ENCODE measurements around the gene RTL10.
A peak's percentile ranks its signal among the peaks of the same experiment; 100 is the strongest.

The RTL10 gene

GRCh38 chr22:19854778-19855503 is at the start of gene RTL10, which contains the start of gene GNB1L:
TSS of gene RTL10 (minus strand) at chr22:19854874. CDS start at chr22:19852261, 2,613 bp downstream.
TSS of gene GNB1L (minus strand) at chr22:19854874. CDS start at chr22:19821355, 33,519 bp downstream.
- peak within 1 kb of the TSS; percentile 93 for H3K27ac Mint-ChIP-seq
- no peaks in the 10 kb centered on the region for H3K9me3 Mint-ChIP-seq
- peaks cover 3% of the 10 kb centered on the region for H3K36me3 Mint-ChIP-seq
- no peaks in the 10 kb centered on the region for H3K27me3 Mint-ChIP-seq
- H3K4me1 Mint-ChIP-seq: peaks cover 65% of the 10 kb centered on the region
- peak within 1 kb of the TSS; percentile 97 for H3K4me3 Mint-ChIP-seq

DNA sequence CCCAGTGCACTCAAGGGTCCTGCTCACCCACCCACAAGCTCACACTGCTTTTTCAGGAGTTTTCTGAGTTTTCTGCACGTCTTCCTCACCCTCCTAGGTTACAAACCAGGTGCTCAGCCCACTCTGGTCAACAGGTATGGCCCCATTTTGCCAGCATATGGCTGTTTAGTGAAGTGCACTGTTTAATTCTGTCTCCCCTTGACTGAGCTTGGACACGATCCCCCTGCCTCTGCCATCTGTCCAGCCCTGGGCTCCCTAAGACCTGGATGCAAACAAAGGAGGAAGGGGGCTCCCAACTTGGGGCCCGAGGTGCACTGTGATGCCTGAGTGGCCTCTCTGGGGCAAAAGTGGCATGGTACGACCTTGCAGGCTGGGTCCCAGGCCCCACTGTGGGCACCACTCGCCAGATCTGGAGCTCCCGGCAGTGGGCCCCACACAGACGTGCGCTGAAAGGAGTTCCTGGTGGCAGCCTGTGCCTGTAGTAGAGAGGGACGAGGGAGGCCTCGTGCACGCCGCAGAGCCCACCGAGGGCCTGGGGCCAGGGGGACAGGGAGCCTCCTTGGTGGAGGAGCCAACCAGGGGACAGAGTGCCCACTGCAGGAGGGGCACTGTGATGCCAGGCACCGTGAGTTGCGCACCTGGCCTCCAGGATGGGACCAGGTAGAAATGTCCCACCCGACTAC is 49.6 kb upstream of the RTL10 start:
- H3K4me1 Mint-ChIP-seq: no peaks in the 10 kb centered on the region
- H3K36me3 Mint-ChIP-seq: no peaks in the 10 kb centered on the region
- no peak overlapping the region for H3K4me3 Mint-ChIP-seq
- H3K9me3 Mint-ChIP-seq: no peaks in the 10 kb centered on the region
- no peaks in the 10 kb centered on the region for H3K27me3 Mint-ChIP-seq
- no peak overlapping the region for H3K27ac Mint-ChIP-seq

DNA sequence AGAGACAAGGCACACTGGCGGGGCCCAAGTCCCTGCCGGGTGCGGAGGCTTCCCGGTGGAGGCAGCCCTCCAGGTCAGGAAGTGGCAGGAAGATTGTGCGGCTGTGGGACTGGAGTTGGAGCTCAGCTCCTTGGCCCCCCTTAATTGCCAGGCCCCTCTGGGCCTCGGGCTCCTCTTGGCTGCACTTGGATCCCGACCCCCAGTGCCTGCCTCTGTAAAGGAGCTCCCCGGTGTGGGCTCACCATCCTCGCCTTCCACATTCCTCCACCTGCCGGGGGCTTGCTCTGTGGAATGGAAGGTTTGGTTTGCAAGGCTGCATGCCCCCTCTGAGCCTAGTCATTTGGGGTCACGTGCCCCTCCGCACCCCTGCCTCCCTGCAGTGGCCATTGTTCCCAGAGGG is 48.8 kb upstream of the RTL10 start:
- H3K9me3 Mint-ChIP-seq: no peaks in the 10 kb centered on the region
- no peaks in the 10 kb centered on the region for H3K4me1 Mint-ChIP-seq
- H3K36me3 Mint-ChIP-seq: no peaks in the 10 kb centered on the region
- H3K27me3 Mint-ChIP-seq: no peaks in the 10 kb centered on the region
- no peak overlapping the region for H3K27ac Mint-ChIP-seq
- H3K4me3 Mint-ChIP-seq: no peak overlapping the region

DNA sequence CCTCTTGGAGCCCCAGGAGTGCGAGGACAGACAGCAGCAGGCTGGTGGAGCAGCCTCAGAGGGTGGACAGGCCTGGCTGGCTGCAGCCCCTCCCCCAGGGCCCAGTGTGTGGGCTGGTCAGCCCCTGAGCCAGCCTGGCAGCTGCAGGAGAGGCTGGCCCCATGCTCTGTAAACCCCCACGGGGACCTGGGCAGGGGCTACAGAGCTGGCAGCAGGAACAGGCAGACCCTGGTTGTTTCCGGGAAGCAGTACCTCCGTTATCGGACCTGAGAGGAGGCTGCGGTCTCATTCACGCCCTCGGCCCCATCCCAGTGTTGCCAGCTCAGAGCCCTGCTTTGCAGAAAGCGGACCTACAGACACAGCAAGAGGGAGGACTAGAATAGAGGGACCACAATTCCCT is 48.4 kb upstream of the RTL10 start:
- no peak overlapping the region for H3K4me3 Mint-ChIP-seq
- no peaks in the 10 kb centered on the region for H3K27me3 Mint-ChIP-seq
- H3K9me3 Mint-ChIP-seq: no peaks in the 10 kb centered on the region
- no peak overlapping the region for H3K27ac Mint-ChIP-seq
- no peaks in the 10 kb centered on the region for H3K36me3 Mint-ChIP-seq
- H3K4me1 Mint-ChIP-seq: no peaks in the 10 kb centered on the region

DNA sequence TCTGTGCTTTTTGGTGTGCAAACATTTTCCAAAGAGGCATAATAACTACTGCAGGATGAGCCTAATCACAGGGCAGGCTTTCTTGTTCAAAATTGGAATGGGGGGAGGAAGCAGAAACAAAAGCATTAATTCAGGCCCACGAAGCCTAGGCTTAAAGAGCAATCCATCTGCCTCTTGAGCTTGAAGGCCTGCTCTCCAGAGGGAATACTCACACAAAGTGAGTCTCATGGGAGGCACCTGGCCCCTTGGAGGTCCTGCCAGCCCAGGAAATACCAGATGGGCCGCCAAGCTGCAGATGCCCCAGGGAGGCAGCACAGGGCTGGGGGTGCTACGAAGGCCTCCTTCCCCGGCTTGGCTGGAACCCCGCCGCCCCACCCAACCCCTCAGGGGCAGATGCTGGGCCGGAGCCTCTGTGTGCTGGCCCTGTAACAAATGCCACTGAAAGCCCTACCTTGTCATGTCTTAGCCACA is 47.6 kb upstream of the RTL10 start:
- Mint-ChIP-seq H3K4me1 (peaks cover under 1% of the 10 kb centered on the region), H3K36me3 (no peaks in the 10 kb centered on the region), H3K9me3 (no peaks in the 10 kb centered on the region), H3K27me3 (no peaks in the 10 kb centered on the region), H3K4me3 (no peak overlapping the region), H3K27ac (no peak overlapping the region)

GRCh38 chr22:19901577-19902244 is 47.0 kb upstream of the RTL10 start:
- Mint-ChIP-seq H3K36me3 (no peaks in the 10 kb centered on the region), H3K9me3 (no peaks in the 10 kb centered on the region), H3K27ac (no peak overlapping the region), H3K4me3 (no peak overlapping the region), H3K27me3 (no peaks in the 10 kb centered on the region), H3K4me1 (peaks cover 6% of the 10 kb centered on the region)

- Mint-ChIP-seq H3K4me1 (peaks cover 15% of the 10 kb centered on the region), H3K27ac (no peak overlapping the region), H3K4me3 (no peak overlapping the region), H3K36me3 (no peaks in the 10 kb centered on the region), H3K27me3 (no peaks in the 10 kb centered on the region), H3K9me3 (no peaks in the 10 kb centered on the region)
Observed at GRCh38 chr22:19900707-19901436, 46.2 kb upstream of the RTL10 start.

GRCh38 chr22:19898831-19899567 is 44.3 kb upstream of the RTL10 start:
- H3K27ac Mint-ChIP-seq: no peak overlapping the region
- H3K4me3 Mint-ChIP-seq: no peak overlapping the region
- peaks cover 1% of the 10 kb centered on the region for H3K36me3 Mint-ChIP-seq
- no peaks in the 10 kb centered on the region for H3K9me3 Mint-ChIP-seq
- H3K27me3 Mint-ChIP-seq: no peaks in the 10 kb centered on the region
- peaks cover 32% of the 10 kb centered on the region for H3K4me1 Mint-ChIP-seq

GRCh38 chr22:19898145-19898544 is 43.5 kb upstream of the RTL10 start:
- Mint-ChIP-seq H3K36me3 (peaks cover 3% of the 10 kb centered on the region), H3K27me3 (no peaks in the 10 kb centered on the region), H3K4me3 (no peak overlapping the region), H3K9me3 (no peaks in the 10 kb centered on the region), H3K4me1 (peaks cover 40% of the 10 kb centered on the region), H3K27ac (no peak overlapping the region)

DNA sequence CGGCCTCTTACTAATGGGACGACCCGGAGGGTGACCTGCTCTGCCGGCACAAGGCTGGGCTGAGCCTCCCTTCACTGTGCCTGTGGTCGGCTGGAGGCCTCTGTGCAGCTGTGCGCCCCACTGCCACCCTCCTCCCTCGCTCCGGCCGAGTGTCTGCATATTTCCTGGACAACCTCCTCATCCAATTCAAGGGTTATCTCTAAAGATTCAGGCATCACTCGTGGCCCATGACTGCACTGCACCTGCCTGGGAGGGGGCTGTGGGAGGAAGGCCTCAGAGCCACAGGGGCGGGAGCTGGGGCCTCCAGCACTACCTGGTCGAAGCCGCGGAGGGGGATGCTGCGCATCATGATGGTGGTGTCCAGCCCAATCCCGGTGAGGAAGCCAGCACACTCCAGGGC is 43.1 kb upstream of the RTL10 start:
- Mint-ChIP-seq H3K4me3 (no peak overlapping the region), H3K27ac (no peak overlapping the region), H3K4me1 (peaks cover 45% of the 10 kb centered on the region), H3K27me3 (no peaks in the 10 kb centered on the region), H3K36me3 (peaks cover 3% of the 10 kb centered on the region), H3K9me3 (no peaks in the 10 kb centered on the region)

DNA sequence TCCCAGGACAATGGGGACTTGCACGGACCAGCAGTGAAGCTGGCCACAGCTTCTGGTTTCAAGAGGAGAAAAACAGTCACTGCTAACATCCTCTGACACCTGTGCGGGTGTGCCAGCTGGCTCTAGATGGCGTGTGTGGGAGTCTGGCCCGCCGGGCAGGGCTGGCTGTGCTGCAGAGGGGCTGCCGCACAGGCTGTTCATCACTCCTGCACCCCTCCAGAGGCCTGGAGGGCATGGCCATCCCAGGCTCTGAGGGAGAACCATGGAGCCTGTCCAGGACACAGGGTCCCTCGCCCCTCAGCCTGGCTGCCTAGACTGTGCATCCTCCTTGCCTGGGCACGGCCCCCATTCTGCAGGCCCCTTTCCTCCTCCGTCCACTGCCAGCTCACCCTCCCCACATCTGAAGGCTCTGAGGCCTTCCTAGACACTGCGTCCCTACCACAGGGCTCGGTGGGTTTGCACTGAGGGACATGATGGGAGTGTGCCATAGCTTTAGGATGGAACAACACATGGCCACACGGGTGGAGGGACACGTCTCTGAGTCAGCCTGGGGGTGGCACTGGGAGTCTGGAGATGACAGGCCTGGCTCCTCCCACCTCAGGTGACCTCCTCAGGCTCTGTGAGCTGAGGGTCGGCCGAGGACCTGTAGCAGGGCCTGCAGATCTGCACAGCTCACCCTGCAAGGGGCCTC is 42.1 kb upstream of the RTL10 start:
- Mint-ChIP-seq H3K4me1 (peaks cover 54% of the 10 kb centered on the region), H3K4me3 (no peak overlapping the region), H3K27me3 (no peaks in the 10 kb centered on the region), H3K9me3 (no peaks in the 10 kb centered on the region), H3K27ac (no peak overlapping the region), H3K36me3 (peaks cover 3% of the 10 kb centered on the region)

DNA sequence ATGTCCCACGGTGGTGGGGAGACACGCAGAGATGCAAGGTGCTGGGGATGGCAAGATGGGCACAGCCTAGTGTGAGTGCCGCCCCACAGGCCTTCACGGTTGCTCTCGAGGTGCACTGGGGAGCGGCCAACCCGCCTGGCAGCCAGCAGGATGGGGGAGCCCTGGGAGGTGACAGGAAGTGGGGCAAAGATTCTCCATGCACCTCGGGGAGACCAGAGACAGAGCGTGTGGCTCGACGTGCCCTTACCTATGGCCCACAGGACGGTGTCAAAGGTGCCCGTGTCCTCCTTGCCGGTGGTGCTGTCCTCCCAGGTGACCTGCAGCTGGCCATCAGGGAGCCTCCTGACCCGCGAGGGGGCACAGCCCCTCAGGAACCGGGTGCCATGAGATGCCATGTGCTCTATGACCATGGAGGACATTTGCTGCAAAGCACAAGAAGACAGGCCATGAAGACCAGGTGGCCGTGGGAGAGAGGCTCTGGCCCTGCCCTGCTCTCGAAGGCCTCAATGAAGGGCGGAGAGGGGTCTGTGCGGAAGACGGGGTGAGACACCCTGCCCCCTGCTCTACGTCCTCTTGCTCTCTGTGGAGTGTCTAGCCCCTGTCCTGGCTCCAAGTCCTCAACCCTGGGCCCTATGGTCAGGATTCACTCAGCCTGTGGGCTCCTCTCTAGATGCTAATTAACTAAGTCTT is 40.6 kb upstream of the RTL10 start:
- no peak overlapping the region for H3K4me3 Mint-ChIP-seq
- H3K9me3 Mint-ChIP-seq: no peaks in the 10 kb centered on the region
- H3K4me1 Mint-ChIP-seq: peaks cover 68% of the 10 kb centered on the region
- H3K36me3 Mint-ChIP-seq: peaks cover 3% of the 10 kb centered on the region
- no peaks in the 10 kb centered on the region for H3K27me3 Mint-ChIP-seq
- H3K27ac Mint-ChIP-seq: no peak overlapping the region

GRCh38 chr22:19893363-19893762 is 38.7 kb upstream of the RTL10 start:
- no peaks in the 10 kb centered on the region for H3K9me3 Mint-ChIP-seq
- H3K36me3 Mint-ChIP-seq: peaks cover 3% of the 10 kb centered on the region
- no peak overlapping the region for H3K27ac Mint-ChIP-seq
- H3K4me1 Mint-ChIP-seq: peaks cover 77% of the 10 kb centered on the region
- H3K4me3 Mint-ChIP-seq: peak overlapping the region; percentile 83
- no peaks in the 10 kb centered on the region for H3K27me3 Mint-ChIP-seq

GRCh38 chr22:19892925-19893324 is 38.3 kb upstream of the RTL10 start:
- H3K4me3 Mint-ChIP-seq: peak overlapping the region; percentile 83
- H3K9me3 Mint-ChIP-seq: no peaks in the 10 kb centered on the region
- H3K36me3 Mint-ChIP-seq: peaks cover 3% of the 10 kb centered on the region
- H3K27ac Mint-ChIP-seq: peak overlapping the region; percentile 96
- peaks cover 82% of the 10 kb centered on the region for H3K4me1 Mint-ChIP-seq
- H3K27me3 Mint-ChIP-seq: no peaks in the 10 kb centered on the region
